OCI-LY7 (cell line): ENCODE results near the gene CGB5.
"Not testable (repeated sequence)": the region's sequence is repeated elsewhere in the genome, so short reads cannot be mapped to it uniquely, and the experiment has no call there.

Experiments
- EZH2phosphoT487 ChIP-seq: fragments of 200-600 bp; sonication (generic); IDR thresholded peaks from 2 replicates; pipeline ENCODE4 v1.6.1; 2018; ENCODE audit warnings: low read depth, borderline replicate concordance, mild to moderate bottlenecking, mixed run types, antibody characterized with exemption, low read length, moderate library complexity, mixed read lengths
- TF ChIP-seq, protein P1 (sequence below): fragments of 200-600 bp; sonication (generic); conservative IDR thresholded peaks from 2 replicates; pipeline ENCODE4 v1.5.1; 2014; ENCODE audit warnings: mild to moderate bottlenecking, antibody characterized with exemption, low read length, moderate library complexity, mixed read lengths

DNA sequence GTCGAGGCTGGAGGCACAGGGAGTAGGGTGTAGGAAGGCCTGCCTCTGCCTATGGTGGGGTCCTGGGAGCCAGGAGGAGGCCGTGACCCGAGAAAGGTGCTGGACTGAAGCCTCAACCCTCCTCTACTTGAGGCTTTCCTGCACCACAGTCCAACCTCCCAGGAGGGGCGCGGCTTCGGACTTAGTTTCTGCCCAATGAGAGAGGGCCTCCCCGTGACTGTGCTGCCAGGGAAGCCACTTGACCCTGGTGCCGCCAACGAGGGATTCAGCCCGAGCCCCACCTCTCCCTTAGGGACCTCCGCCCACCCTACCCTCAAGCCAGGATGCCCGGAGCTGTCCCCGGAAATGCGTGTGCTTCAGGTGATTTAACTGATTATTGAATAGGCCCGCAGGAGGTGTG lies 19.4 kb upstream of the CGB5 start, which contains the start of gene CGB3:
- TF ChIP-seq, protein P1, sequence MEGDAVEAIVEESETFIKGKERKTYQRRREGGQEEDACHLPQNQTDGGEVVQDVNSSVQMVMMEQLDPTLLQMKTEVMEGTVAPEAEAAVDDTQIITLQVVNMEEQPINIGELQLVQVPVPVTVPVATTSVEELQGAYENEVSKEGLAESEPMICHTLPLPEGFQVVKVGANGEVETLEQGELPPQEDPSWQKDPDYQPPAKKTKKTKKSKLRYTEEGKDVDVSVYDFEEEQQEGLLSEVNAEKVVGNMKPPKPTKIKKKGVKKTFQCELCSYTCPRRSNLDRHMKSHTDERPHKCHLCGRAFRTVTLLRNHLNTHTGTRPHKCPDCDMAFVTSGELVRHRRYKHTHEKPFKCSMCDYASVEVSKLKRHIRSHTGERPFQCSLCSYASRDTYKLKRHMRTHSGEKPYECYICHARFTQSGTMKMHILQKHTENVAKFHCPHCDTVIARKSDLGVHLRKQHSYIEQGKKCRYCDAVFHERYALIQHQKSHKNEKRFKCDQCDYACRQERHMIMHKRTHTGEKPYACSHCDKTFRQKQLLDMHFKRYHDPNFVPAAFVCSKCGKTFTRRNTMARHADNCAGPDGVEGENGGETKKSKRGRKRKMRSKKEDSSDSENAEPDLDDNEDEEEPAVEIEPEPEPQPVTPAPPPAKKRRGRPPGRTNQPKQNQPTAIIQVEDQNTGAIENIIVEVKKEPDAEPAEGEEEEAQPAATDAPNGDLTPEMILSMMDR = not testable (repeated sequence)
- not testable (repeated sequence) for TF ChIP-seq EZH2phosphoT487
